ENCODE results near the gene ALOX12.
"Not testable (repeated sequence)": the region's sequence is repeated elsewhere in the genome, so short reads cannot be mapped to it uniquely, and the experiment has no call there.

Gene ALOX12

GRCh38 chr17:7047566-7047965 lies 51.7 kb downstream of the ALOX12 start:
- DNase-seq, result no peak

GRCh38 chr17:7048968-7049367 lies 53.1 kb downstream of the ALOX12 start:
- DNase-seq, result no peak

GRCh38 chr17:7050583-7050982 lies 54.7 kb downstream of the ALOX12 start:
- not testable (repeated sequence) for DNase-seq

- DNase-seq, result no peak
These were observed 60.5 kb downstream of the ALOX12 start for GRCh38 chr17:7056386-7056785.

- no peak for DNase-seq
These were observed 63.1 kb downstream of the ALOX12 start for GRCh38 chr17:7058831-7059447.

Data from NCI-H526 treated with DMSO at 0.1 percent for 48 hours (cell line).